Stimulated activated CD4-positive, alpha-beta T cell treated with anti-CD3 and anti-CD28 coated beads, Interleukin-1b, Interleukin-23, amount 100 ng/mL, for 24 hours (primary cell): ENCODE data around the gene SLC7A5.
"Not testable (repeated sequence)": the region's sequence is repeated elsewhere in the genome, so short reads cannot be mapped to it uniquely, and the experiment has no call there.

Experiments
- DNase-seq, 4 experiments: peaks; one replicate each; pipeline ENCODE4 v3.0.0-alpha.2; 2020; ENCODE audit warnings: low read depth in 4 of 4, low spot score in 1 of 4

SLC7A5 gene

DNA sequence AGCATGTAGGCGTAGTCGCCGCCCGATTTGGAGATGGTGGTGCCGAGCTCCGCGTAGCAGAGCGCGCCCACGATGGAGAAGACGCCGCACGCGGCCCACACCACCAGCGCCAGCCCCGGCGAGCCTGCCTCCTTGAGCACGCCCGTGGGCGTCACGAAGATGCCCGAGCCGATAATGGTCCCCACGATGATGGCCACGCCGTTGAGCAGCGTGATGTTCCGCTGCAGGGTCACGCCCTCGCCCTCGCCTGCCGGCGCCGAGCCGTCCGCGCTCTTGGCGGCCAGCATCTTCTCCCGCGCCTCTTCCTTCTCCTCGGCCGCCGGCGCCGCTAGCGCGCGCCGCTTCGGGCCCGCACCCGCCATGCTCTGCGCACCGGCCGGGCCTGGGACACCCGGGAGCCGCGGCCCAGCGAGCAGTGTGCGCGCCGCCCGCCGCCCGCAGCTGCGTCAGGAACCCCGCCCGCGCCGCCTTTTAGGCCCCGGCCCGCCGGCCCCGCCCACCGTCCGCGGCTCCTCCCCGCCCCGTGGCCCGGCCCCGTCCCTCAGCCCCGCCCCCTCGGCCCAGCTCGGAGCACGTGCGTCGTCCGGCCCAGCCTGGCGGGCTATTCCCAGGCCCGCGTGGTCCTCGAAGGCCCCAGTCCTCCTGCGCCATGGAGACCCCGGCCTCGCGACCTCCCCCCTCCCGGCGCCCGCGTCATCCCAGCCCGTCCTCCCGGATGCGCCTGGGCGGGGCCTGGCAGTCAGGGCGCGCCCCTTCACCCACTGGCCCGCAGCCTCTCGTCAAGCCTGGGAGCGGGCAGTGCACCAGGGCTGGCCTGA, at the start of gene SLC7A5:
SLC7A5 (minus strand) TSS at position 447 of the 818 bp plus-strand sequence; CDS start at position 362, 85 bp downstream.
- peak; percentile 83 to 92 (median 86) for DNase-seq

DNA sequence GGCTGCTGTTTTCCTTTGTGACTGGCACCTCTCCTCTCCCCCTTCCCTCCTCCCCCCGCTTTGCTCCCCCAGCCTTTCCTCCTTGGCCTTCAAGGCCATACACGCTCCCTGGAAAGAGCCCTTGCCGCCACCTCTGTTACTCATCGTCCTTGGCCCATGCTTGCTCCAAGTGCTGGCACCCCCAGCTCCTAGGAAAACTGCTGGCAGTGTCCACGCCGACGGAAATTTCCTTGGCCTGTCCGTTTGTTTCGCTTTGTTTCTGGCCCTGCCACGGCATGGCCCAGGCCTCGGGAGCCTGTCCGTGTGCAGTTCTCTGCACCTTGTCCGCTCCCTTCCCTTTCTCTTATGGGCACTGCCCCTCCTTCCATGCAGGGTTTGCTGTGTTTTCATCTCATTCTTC, 49.0 kb upstream of the SLC7A5 start:
- DNase-seq = no peak

DNA sequence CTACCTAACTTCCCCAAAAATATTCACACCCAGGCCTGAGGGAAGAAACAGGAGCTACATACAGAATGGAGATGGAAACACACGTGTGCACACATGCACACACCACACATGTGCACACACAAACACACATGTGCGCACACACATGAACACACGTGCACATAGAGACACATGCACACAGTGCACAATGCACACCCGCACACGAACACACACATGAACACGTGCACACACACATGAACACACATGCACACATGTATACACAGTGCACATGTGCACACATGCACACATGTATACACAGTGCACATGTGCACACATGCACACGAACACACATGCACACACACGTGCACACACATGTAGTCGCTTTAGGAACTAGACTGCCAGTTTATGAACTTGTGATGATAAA, 48.2 kb upstream of the SLC7A5 start:
- DNase-seq = no peak

DNA sequence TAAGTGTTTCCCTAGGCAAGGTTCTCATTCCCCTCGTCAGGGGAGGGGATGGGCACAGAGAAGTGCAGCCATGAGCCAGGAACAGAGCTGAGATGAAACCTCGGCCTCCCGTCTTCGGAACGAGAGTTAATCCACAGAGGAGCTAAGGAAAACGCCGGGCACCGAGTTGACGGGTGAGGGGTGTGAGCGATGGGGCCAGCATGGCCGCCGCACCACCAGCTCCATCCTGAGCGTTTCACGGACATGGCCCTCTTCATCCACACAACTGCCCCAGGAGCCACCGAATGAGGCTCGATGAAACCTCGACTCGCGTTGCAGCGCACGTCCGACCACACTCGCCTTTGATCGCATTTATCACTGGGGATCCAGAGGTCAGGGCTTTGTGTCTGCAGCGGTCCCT, 45.5 kb upstream of the SLC7A5 start:
- no peak for DNase-seq

DNA sequence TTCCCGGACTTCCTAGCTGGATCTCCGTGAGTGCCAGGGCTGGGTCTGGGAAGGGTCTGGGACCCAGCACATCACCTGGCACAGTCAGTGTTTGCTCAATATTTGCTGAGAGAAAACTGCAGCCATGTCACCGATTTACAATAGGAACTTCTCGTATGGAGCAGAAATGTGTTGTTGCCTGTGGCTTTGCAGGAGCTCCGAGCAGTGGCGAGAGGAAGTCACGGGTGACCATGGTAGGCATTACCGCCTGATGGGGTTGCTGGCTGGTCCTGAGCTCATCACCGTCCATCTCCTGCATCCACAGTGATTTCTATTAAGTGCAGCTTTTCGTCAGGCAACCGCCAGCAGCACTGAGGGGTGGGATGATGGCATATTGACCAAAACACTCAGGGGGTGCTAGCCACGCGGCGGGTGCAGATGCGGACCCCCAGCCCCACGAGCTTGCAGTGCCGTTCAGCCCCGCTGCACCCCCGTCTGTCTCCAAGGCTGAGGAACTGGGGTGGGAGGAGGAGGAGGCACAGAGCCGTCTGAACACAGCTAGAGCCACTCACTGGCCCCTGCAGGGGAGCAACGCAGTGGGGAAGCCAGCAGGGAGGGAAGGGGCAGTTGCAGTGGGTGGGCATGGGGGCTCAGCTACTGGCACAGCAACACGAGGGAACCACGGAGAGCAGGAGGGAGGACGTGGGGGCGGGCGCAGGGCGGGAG, 44.9 kb upstream of the SLC7A5 start:
- DNase-seq = not testable (repeated sequence)

DNA sequence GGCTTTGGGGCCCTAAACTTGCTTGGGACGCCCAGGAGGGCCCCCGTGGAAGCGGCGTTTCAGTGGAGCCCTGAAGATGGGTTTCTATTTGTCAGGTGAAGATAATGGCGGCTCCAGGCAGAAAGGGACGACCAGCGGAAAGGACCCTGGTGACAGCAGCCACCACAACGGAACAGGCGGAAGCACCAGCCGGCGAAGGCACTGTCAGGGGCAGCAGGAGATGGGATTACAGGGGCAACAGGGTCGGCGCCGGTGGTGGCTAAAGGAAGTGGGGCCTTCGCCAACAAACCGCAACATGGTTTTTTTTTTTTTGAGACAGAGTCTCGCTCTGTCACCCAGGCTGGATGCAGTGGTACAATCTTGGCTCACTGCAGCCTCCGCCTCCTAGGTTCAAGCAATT, 43.4 kb upstream of the SLC7A5 start:
- not testable (repeated sequence) for DNase-seq

DNA sequence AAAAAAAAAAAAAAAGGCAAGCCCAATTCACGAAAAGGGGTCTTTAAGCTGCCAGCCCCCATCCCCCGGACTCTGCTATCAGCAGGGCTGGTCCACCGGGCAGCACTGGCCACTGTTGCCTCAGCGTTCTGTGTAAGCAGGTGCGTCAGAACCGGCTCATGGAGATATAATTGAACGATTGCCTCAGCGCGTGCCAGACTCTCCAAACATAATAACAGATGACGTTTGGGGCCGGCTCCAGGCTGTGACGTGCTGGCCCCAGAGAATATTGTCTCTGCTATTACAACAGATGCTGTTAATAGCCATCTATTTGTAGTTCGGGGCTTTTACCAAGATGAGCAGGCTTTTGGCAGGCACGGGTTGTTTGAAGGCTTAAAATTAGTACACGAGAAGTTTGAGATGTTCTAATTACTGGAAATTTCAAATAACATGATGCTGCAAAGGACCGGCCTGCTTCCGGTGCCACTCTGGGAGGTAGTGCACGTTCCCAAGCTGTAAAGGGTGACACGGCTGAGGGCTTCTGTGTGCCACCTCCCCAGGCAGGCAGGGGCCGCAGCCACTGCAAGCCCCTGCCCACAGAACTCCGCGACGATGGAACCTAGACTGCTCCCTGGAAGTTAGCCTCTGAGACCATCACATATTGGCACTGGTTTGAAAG, 41.9 kb upstream of the SLC7A5 start:
- DNase-seq = not testable (repeated sequence)

DNA sequence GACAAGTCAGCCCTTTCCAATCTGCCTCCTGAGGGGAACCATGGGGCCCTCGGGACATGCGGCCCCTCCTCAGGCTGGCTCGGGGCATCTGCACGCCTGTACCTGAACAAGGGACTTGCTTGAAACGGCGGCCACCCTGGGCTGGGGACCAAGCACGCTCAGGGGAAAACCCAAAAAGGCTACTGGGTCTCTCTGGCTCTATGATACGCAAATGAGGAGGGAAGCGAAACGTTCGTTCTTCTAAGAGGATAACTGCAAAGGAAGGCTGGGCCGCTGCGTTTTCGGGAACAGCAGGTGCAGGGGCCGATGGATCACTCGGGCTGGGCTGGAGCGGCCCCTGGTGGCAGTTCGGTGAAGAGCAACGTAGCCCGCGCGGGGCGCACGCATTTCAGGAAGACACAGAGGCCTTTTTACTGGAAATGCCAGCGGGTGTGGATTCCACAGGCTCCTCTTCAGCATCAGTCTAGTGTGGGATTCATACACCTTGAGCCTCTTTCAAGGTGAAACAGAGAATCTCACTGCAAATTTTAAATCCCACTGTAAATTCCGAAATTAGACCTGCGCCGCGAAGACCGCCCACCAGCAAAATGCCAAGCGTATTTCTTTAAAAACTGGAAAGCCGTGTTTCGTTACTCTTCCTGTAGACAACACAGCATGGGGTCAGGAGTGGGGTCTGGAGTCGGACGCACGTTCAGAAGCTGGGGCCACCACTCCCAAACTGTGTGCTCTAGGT, 40.1 kb upstream of the SLC7A5 start:
- DNase-seq = peak; percentile 66 to 89 (median 79)

DNA sequence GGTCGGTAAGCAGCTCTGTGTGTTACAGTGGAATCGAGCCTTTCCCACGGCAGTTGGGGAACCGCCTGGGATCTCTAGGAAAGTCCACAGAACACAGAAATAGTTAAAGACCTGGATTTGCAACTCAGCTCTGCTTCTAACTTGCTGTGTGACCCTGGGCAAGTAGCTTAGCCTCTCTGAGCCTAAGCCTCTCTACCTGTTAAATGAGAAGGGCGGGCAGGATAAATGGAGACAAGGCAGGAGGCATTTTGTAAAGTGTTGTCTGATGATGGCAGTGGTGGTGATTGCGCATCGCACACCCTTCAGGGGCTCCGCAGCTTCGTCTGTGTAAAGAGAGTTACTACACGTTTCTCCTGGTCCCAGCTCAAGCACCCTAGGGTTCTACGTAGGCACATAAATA, 38.8 kb upstream of the SLC7A5 start:
- DNase-seq = not testable (repeated sequence)

DNA sequence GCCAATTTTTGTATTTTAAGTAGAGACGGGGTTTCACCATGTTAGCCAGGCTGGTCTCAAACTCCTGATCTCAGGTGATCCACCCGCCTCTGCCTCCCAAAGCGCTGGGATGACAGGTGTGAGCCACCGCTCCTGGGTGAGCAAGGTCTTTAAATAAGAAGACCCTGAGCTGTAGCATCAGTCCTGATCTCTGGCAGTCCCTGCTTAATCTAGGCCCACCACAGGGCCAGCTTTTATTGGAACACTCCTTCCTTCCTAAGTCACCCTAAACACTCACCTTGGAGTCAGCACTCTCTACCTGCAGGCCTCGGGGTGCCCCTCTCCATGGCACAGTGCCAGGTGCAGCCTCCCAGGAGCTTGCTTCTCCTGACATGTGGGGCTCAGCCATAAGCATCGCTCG, 36.2 kb upstream of the SLC7A5 start:
- not testable (repeated sequence) for DNase-seq

DNA sequence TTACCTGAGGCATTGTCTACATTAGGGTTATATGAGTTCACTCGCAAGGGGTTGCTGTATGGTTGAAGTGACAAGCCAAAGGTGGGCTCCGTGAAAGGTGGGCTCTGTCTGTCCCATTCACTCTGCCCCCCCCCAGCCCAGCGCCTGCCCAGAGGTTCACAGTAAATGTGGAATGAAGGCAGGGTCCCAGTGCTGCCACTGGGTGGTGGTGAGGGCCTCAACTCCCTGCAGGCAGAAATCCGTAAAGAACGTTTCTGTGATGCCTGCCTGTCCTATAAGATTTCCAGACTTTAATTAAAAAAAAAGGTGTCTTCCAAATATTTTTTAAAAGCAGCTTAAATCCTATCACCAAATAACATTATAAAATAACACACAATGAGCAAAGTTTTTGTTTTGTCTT, 35.7 kb upstream of the SLC7A5 start:
- DNase-seq = not testable (repeated sequence)

DNA sequence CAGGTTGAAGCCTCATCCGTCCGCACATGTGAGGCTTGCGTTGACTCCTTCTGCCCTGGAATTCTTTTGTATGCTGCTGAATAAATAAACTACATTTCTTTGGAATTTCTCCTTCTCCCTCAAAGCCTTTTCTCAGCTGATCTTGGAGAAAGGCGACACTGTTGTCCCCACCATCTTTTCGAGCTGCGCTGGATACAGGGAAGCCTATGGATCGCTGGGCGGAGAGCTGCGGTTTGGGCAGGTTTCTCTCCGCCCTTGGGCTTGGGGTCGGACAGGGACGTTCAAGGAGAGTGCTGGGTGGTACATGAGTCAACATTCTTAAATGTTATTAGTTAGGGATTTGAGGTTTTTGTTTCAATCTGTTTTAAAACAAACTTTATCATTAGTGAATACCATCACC, 31.2 kb upstream of the SLC7A5 start:
- DNase-seq = not testable (repeated sequence)

DNA sequence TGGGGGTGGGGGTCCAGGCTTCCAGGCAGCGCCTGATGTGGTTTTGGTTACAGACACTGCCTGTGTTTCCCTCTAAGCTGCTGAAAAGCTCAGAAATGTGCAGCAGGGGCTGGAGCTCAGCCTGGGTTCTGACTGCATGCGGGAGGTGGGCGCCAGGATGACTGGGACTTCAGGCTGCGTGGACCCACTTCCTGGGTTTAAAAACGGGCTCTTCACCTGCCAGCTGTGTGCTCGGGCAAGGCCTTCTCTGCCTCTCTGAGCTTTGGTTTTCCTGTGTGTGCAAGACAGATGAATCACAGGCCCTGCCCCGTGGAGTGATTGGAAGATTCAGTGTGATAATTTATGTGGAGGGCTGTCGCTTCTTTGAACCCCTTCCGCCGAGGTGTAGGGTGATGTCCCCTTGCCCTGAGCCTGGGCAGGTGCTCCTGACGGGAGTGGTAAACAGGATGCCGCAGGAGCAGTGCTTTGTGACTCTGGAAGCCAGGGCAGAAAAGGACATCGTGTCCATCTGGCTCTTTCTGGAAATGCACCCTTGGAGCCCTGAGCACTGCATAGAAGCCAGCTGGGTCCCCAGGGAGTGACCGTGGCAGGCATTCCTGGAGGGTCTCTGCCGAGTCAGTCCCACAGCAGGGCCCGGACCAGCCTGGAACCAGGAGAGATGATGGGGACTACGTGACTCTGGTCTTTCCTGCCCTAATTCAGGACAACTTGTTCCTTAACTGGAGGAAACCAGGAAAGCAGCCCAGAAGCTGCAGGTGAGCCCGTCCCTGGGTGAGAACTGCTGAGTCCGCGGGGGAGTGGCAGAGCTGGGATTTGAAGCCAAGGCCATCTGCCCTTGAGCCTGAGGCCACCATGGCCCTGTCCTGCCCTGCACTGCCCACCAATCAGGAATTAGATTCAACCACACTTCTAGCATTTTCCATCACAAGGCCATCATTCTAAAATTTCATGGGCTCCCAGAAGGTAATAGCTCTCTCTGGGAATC, 28.5 kb upstream of the SLC7A5 start:
- peak in 1 of 4 experiments; percentile 55 for DNase-seq

DNA sequence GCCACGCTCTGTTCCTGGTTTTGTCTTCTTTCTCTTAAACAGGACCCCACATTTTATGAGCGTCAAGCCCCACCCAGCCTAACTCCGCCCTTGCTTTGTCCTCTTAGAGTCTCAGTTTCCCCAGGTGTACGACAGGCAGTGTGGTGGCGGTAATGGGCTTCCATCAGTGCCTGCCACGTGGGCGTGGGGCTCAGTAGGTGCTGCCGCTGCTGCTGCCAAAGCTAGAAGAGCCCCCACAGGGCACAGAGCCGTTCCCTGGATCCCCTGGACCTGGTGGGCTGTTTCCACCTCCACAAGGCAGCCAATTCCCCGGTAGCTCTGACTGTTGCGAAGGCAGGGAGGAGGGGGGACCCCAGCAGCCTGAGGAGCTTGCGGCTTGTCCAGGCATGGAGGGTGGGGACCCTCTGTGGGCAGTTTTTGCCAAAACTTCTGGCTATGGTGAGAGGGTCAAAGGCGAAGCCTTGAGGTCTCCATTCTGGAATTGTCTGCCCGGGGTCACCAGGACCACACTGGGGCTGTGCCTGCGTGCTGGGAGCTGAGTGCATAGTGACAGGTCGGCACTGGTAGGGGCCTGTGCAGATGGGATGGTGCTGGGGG, 27.7 kb upstream of the SLC7A5 start:
- not testable (repeated sequence) for DNase-seq

DNA sequence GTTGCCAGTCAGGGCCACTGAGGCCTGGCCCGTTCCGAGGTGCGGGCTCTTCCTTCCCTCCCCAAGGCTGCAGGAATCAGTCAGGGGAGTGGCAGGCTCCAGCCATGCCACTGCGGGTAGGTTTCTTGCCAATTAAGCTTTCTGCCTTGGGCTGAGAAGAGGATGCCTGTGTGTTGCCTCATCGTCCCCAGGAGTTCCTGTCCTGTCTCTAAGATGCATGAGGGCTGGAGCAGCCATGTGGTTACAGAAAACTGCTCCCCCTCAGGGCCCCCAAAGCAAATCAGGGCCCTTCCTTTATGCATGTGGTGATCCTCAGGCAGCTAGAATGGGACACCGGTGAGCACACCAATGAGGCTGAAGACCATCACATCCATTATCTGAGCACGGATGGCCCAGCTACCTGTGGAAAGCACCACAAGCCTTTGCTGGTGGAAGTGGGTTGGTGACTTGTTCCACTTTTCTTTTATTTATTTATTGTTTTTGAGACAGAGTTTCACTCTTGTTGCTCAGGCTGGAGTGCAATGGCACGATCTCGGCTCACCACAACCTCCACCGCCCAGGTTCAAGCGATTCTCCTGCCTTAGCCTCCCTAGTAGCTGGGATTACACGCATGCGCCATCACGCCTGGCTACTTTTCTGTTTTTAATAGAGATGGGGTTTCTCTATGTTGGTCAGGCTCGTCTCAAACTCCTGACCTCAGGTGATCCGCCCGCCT, 27.0 kb upstream of the SLC7A5 start:
- DNase-seq = not testable (repeated sequence)

DNA sequence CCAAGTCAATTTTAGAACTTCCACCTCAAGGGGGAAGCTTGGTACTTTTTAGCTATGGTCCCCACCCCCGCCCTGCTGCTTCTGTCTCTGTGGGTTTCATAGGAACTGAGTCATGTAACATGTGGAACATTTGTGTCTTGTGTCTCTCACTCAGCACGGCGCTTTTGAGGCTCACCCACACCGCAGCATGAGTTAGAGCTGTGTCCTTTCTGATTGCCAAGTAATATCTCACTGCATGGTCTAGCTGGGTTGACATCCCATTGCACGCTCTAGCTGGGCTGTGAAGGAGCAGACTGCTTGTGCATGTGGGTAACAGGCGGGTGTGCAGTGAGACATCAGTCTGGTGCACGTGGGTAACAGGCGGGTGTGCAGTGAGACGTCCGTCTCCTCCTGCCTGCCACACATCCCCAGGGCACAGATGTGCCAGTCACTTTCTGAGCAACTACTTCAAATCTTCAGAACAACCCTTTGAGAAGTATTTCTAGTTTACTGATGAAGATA, 26.4 kb upstream of the SLC7A5 start:
- peak; percentile 56 to 81 (median 64) for DNase-seq

DNA sequence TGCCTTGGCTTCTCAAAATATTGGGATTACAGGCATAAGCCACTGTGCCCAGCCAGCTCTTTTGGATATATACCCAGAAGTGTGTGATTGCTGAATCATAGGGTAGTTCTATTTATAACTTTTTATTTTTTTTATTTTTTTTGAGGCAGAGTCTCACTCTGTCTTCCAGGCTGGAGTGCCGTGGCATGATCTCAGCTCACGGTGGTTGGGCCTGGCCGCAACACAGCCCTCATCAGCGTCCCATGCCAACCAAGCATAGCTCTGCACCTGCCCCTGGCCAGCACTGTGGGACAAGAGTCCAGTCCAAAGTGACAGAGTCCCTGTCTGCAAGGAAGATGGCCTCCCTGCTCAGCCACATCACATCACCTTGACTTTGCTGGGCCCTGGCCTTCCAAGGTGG, 24.7 kb upstream of the SLC7A5 start:
- DNase-seq = not testable (repeated sequence)

DNA sequence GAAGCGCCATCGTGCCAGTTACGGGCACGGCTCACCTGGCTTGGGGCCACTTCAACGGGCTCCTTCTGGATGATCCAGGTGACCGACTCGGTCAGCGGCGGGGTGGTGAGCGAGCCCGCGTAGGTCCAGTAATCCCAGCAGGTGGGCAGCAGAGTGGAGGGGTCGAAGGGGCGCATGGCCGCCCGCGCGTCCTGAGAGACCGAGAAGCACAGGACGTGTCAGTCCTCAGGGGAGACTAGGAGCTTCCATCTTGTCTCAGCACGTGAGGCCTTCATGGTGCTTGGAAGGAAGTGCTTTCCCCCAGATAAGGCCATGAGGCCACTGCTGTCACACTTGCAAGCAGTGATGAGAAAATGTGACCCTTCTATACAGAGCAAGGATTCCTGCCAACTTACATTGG, 22.5 kb upstream of the SLC7A5 start:
- no peak for DNase-seq

DNA sequence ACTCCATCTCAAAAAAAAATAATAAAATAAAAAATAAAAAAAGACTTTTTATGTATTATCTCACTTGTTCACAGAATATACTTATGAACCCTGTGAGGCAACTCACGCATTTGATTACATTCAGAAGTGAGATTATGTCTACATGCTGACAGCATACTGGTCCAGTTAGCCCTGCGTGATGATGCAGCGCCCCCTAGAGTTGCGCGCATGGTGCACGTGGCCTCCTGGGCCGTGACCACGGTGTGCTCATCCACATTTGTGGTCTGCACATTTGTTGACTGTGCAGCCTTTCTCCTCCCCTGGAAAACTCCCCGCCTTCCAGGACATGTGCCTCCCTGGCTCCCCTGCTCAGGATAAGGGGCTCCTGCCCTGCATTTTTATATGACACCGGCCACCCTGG, 20.5 kb upstream of the SLC7A5 start:
- DNase-seq = not testable (repeated sequence)
